HepG2 (cell line): Measurements from ENCODE around the gene DNAJC18. TPM values are rescaled to one million over a fixed set of nuclear protein-coding genes. Genes with fewer than 3 reads are reported as not detected.

Experiments
- ATF5 ChIP-seq: sonication (generic); formaldehyde crosslinking; IDR thresholded peaks from 2 replicates; pipeline ENCODE4 v1.4.0; 2020; ENCODE audit warnings: mild to moderate bottlenecking, low read depth, missing genetic modification reagents
- MXD1 ChIP-seq: sonication (generic); formaldehyde crosslinking; IDR thresholded peaks from 2 replicates; pipeline ENCODE4 v1.4.0; 2020; ENCODE audit warnings: mild to moderate bottlenecking, missing genetic modification reagents
- RFXAP ChIP-seq: sonication (generic); formaldehyde crosslinking; IDR thresholded peaks from 2 replicates; pipeline ENCODE4 v1.4.0; 2020; ENCODE audit warnings: missing genetic modification reagents, borderline replicate concordance
- SMAD3 ChIP-seq: sonication (generic); formaldehyde crosslinking; IDR thresholded peaks from 2 replicates; pipeline ENCODE4 v1.4.0; 2020; ENCODE audit warnings: missing genetic modification reagents
- SP4 ChIP-seq: sonication (generic); formaldehyde crosslinking; IDR thresholded peaks from 2 replicates; pipeline ENCODE4 v1.8.1; 2023; ENCODE audit warnings: mild to moderate bottlenecking, missing genetic modification reagents
- TEAD2 ChIP-seq: sonication (generic); formaldehyde crosslinking; IDR thresholded peaks from 2 replicates; pipeline ENCODE4 v1.9.0; 2021; ENCODE audit warnings: missing genetic modification reagents
- ZBTB49 ChIP-seq: sonication (generic); formaldehyde crosslinking; IDR thresholded peaks from 2 replicates; pipeline ENCODE4 v1.4.0; 2020; ENCODE audit warnings: missing genetic modification reagents, borderline replicate concordance
- ZNF333 ChIP-seq: sonication (generic); formaldehyde crosslinking; IDR thresholded peaks from 2 replicates; pipeline ENCODE4 v1.4.0; 2020; ENCODE audit warnings: mild to moderate bottlenecking, missing genetic modification reagents, borderline replicate concordance
- ZNF33B ChIP-seq: sonication (generic); formaldehyde crosslinking; IDR thresholded peaks from 2 replicates; pipeline ENCODE4 v1.5.1; 2020; ENCODE audit warnings: mild to moderate bottlenecking, missing genetic modification reagents
- ZNF407 ChIP-seq: sonication (generic); formaldehyde crosslinking; IDR thresholded peaks from one replicate; pipeline ENCODE4 v1.5.1; 2020; ENCODE audit warnings: mild to moderate bottlenecking, missing genetic modification reagents; ENCODE audit errors: not compliant biosample characterization
- ZNF547 ChIP-seq: sonication (generic); formaldehyde crosslinking; IDR thresholded peaks from 2 replicates; pipeline ENCODE4 v1.5.1; 2020; ENCODE audit warnings: mild to moderate bottlenecking, missing genetic modification reagents
- ZNF772 ChIP-seq: sonication (generic); formaldehyde crosslinking; IDR thresholded peaks from 2 replicates; pipeline ENCODE4 v1.5.0; 2020; ENCODE audit warnings: mild to moderate bottlenecking, missing genetic modification reagents
- ZSCAN25 ChIP-seq: sonication (generic); formaldehyde crosslinking; IDR thresholded peaks from 2 replicates; pipeline ENCODE4 v1.8.0; 2022; ENCODE audit warnings: mild to moderate bottlenecking, missing genetic modification reagents
- polyA plus RNA-seq, 8 experiments: library from polyadenylated mRNA; depleted of rRNA in 3 of 8; stranded (reverse) in 7 of 8; unstranded in 1 of 8; fragments of >200 nt; fragmentation: Illumina TruSeq in 4 of 8; extraction: Trizol in 4 of 8; gene quantifications; 2 replicates each; pipeline versions ENCODE4 v1.2.1 to v1.2.3, GENCODE V29; 2011 to 2016; ENCODE audit warnings: low read depth in 4 of 8, missing spikeins in 1 of 8, mixed read lengths in 1 of 8; ENCODE audit not compliant: insufficient read depth in 1 of 8
- total RNA-seq, 5 experiments: library from RNA; depleted of rRNA; stranded (reverse); fragments of >200 nt; fragmentation: Illumina TruSeq; extraction: Trizol; gene quantifications; 2 replicates each; pipeline ENCODE4 v1.2.3, GENCODE V29; 2016; ENCODE audit warnings: low read depth in 1 of 5

Gene DNAJC18
- total and polyA plus RNA-seq, 2 of the 13 experiments (the other 11 are each of a cell fraction or from before 2014, with no cell fraction given) = 6.5 to 6.6 TPM

GRCh38 chr5:139387611-139388197 lies 51.6 kb downstream of the DNAJC18 start (continued):
- TF ChIP-seq ZNF407 (CRISPR knock-in tag) (peak; percentile 18), ATF5 (CRISPR knock-in tag) (no peak), ZNF33B (peak; percentile 44; the same call in 1 of the 2 replicates), SMAD3 (CRISPR knock-in tag) (no peak), ZSCAN25 (0 out of 2 replicates have a peak, but pooled peaks have one; percentile 32), RFXAP (CRISPR knock-in tag) (peak; percentile 2; the same call in 1 of the 2 replicates), ZNF333 (CRISPR knock-in tag) (0 out of 2 replicates have a peak, but pooled peaks have one; percentile 13), ZNF772 (peak; percentile 13; the same call in 1 of the 2 replicates), MXD1 (0 out of 2 replicates have a peak, but pooled peaks have one; percentile 44), ZBTB49 (no peak), SP4 (CRISPR knock-in tag) (peak; percentile 15; the same call in 1 of the 2 replicates), TEAD2 (CRISPR knock-in tag) (no peak), ZNF547 (CRISPR knock-in tag) (0 out of 2 replicates have a peak, but pooled peaks have one; percentile 40)
